Mammary epithelial cell (primary cell): Measurements from ENCODE around the gene TAAR1.

Source experiments
- CTCF ChIP-seq, 2 donors: IDR thresholded peaks in 1 of 2; conservative IDR thresholded peaks in 1 of 2; 2 replicates each; pipeline ENCODE4 v1.5.1; 2011 to 2012; ENCODE audit warnings: inconsistent platforms in 2 of 2, low read length in 2 of 2, mild to moderate bottlenecking in 2 of 2, control low read depth in 1 of 2, low read depth in 1 of 2; ENCODE audit not compliant: insufficient read depth in 1 of 2; ENCODE audit errors: extremely low read depth in 1 of 2
- EZH2 ChIP-seq: IDR thresholded peaks from 2 replicates; pipeline ENCODE4 v1.6.1; 2012; ENCODE audit warnings: low read length, inconsistent platforms, borderline replicate concordance

- TF ChIP-seq CTCF (conservative IDR thresholded peaks at IDR 0.05 in 1 of 2, IDR thresholded peaks at IDR 0.05 in 1 of 2; ENCODE audit: extremely low read depth in 1 of 2, insufficient read depth in 1 of 2, low read depth in 1 of 2, low read length in 2 of 2) (no peak), EZH2 (no peak)
Observed at GRCh38 chr6:132695773-132696172, 36.8 kb upstream of the TAAR1 start.
